ENCODE results near the gene TSPAN11.

Gene TSPAN11

GRCh38 chr12:30974746-30975500 lies 48.4 kb downstream of the TSPAN11 start:
- TF ChIP-seq, protein P1, sequence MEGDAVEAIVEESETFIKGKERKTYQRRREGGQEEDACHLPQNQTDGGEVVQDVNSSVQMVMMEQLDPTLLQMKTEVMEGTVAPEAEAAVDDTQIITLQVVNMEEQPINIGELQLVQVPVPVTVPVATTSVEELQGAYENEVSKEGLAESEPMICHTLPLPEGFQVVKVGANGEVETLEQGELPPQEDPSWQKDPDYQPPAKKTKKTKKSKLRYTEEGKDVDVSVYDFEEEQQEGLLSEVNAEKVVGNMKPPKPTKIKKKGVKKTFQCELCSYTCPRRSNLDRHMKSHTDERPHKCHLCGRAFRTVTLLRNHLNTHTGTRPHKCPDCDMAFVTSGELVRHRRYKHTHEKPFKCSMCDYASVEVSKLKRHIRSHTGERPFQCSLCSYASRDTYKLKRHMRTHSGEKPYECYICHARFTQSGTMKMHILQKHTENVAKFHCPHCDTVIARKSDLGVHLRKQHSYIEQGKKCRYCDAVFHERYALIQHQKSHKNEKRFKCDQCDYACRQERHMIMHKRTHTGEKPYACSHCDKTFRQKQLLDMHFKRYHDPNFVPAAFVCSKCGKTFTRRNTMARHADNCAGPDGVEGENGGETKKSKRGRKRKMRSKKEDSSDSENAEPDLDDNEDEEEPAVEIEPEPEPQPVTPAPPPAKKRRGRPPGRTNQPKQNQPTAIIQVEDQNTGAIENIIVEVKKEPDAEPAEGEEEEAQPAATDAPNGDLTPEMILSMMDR (IDR thresholded peaks at IDR 0.05; ENCODE audit: low read depth, low read length, missing control alignments): no peak
- no peak overlapping the region for H3K4me3 ChIP-seq (replicated peaks; ENCODE audit: low read depth, low read length)
- DNase-seq (ENCODE audit: extremely low read depth, low read depth): no peak

- no peak for DNase-seq (ENCODE audit: extremely low read depth, low read depth)
- no peak overlapping the region for H3K4me3 ChIP-seq (replicated peaks; ENCODE audit: low read depth, low read length)
- TF ChIP-seq, protein P1 (IDR thresholded peaks at IDR 0.05; ENCODE audit: low read depth, low read length, missing control alignments): no peak
Observed at GRCh38 chr12:30975581-30975980, 49.0 kb downstream of the TSPAN11 start.

GRCh38 chr12:30976206-30976605 lies 49.7 kb downstream of the TSPAN11 start:
- H3K4me3 ChIP-seq (replicated peaks; ENCODE audit: low read depth, low read length): no peak overlapping the region
- no peak for DNase-seq (ENCODE audit: extremely low read depth, low read depth)
- TF ChIP-seq, protein P1 (IDR thresholded peaks at IDR 0.05; ENCODE audit: low read depth, low read length, missing control alignments): no peak

DNA sequence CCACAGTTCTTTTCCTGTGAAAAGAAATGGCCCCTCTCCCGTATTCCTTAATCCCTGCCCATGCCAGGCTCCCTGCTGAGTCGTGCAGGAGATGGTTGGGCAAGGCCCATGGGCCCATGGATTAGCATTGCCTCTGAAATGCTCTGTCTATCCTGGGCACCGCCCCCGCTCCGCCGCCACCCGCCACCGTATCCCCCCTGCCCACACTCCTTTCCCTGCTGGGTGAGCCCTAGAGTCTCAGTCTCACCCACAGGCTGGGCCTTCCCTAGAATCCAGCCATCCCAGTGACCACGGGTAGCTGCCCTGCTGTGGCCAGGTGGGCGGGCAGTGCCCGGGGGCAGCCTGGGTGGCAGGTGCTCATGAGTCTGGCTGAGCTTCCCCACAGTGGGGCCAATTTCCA lies 50.6 kb downstream of the TSPAN11 start:
- TF ChIP-seq, protein P1 (IDR thresholded peaks at IDR 0.05; ENCODE audit: low read depth, low read length, missing control alignments): no peak
- no peak for DNase-seq (ENCODE audit: extremely low read depth, low read depth)

GRCh38 chr12:30977537-30978349 lies 51.2 kb downstream of the TSPAN11 start:
- H3K4me3 ChIP-seq (replicated peaks; ENCODE audit: low read depth, low read length): no peak overlapping the region
- DNase-seq (ENCODE audit: extremely low read depth, low read depth): no peak
- TF ChIP-seq, protein P1 (IDR thresholded peaks at IDR 0.05; ENCODE audit: low read depth, low read length, missing control alignments): no peak

More for the DNA sequence above, 50.6 kb downstream of the TSPAN11 start:
- H3K4me3 ChIP-seq (replicated peaks; ENCODE audit: low read depth, low read length): no peak overlapping the region

GRCh38 chr12:30978639-30979038 lies 52.1 kb downstream of the TSPAN11 start:
- no peak for DNase-seq (ENCODE audit: extremely low read depth, low read depth)
- TF ChIP-seq, protein P1 (IDR thresholded peaks at IDR 0.05; ENCODE audit: low read depth, low read length, missing control alignments): no peak
- H3K4me3 ChIP-seq (replicated peaks; ENCODE audit: low read depth, low read length): no peak overlapping the region

Data from HFF-Myc (cell line).